ENCODE results near the gene MAP2K3.

DNA sequence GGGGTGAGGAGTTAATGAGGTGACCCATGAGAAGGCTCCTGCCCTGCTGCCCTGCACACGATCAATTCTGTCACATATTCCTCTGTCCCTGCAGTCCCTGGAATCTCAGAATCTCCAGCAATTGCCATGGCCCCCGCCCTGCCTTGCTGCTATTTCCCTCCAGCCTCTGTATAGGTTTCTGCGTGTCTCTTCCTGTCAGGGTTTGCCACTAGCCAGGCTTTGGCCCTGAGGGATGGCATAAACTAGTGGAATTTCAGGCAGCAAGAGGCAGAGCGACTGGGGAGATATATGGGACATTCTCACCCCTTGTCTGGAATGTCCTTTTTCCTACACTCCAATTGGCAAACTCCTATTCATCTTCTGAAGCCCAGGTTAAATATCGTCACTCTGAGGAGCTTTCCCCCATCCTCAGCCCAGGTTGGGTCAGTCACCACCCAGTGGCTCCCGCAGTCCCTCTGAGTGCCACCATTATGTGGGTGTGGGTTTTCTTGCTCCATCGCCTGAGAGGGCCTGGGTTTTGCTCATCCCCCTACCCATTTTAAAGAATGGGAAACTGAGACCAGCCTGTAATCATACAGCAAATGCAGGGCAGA, 15.8 kb upstream of the MAP2K3 start:
- TF ChIP-seq, protein P1, sequence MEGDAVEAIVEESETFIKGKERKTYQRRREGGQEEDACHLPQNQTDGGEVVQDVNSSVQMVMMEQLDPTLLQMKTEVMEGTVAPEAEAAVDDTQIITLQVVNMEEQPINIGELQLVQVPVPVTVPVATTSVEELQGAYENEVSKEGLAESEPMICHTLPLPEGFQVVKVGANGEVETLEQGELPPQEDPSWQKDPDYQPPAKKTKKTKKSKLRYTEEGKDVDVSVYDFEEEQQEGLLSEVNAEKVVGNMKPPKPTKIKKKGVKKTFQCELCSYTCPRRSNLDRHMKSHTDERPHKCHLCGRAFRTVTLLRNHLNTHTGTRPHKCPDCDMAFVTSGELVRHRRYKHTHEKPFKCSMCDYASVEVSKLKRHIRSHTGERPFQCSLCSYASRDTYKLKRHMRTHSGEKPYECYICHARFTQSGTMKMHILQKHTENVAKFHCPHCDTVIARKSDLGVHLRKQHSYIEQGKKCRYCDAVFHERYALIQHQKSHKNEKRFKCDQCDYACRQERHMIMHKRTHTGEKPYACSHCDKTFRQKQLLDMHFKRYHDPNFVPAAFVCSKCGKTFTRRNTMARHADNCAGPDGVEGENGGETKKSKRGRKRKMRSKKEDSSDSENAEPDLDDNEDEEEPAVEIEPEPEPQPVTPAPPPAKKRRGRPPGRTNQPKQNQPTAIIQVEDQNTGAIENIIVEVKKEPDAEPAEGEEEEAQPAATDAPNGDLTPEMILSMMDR (IDR thresholded peaks at IDR 0.05) = no peak
- TF ChIP-seq POLR2A (IDR thresholded peaks at IDR 0.05) = no peak
